C1 segment of cervical spinal cord (tissue), 14 donors: ENCODE results near the gene AP2A2.
"Not testable (repeated sequence)": the region's sequence is repeated elsewhere in the genome, so short reads cannot be mapped to it uniquely, and the experiment has no call there.

ENCODE experiments used
- DNase-seq, 14 donors: peaks; one replicate each; lab custom pipeline; 2025; lab: John Stamatoyannopoulos, UW

The AP2A2 gene

GRCh38 chr11:972523-973211, 47.0 kb downstream of the AP2A2 start:
- no peak for DNase-seq

- no peak for DNase-seq
Measured at GRCh38 chr11:973237-973636, 47.6 kb downstream of the AP2A2 start.

- DNase-seq: not testable (repeated sequence)
Measured at GRCh38 chr11:975376-975775, 49.7 kb downstream of the AP2A2 start.

- DNase-seq: peak in 1 of 14 donors; percentile 53
Measured at GRCh38 chr11:975827-976226, 50.2 kb downstream of the AP2A2 start.

- peak in 11 of 14 donors; percentile 42 to 76 (median 59) for DNase-seq
Measured at GRCh38 chr11:976431-977160, 50.9 kb downstream of the AP2A2 start.

GRCh38 chr11:977830-978720, 52.4 kb downstream of the AP2A2 start:
- no peak for DNase-seq

GRCh38 chr11:978781-979180, 53.1 kb downstream of the AP2A2 start:
- DNase-seq: no peak

- DNase-seq: peak in 1 of 14 donors; percentile 79
Measured at GRCh38 chr11:980438-981357, 55.0 kb downstream of the AP2A2 start.

GRCh38 chr11:981764-982163, 56.1 kb downstream of the AP2A2 start:
- DNase-seq: no peak

- DNase-seq: no peak
Measured at GRCh38 chr11:984546-984945, 58.9 kb downstream of the AP2A2 start.

GRCh38 chr11:985406-985805, 59.7 kb downstream of the AP2A2 start:
- DNase-seq: no peak

GRCh38 chr11:985848-986247, 60.2 kb downstream of the AP2A2 start:
- no peak for DNase-seq

GRCh38 chr11:986270-986951, 60.7 kb downstream of the AP2A2 start:
- peak in 1 of 14 donors; percentile 80 for DNase-seq

- no peak for DNase-seq
Measured at GRCh38 chr11:986952-987305, 61.3 kb downstream of the AP2A2 start.

- no peak for DNase-seq
Measured at GRCh38 chr11:987671-988070, 62.0 kb downstream of the AP2A2 start.

- DNase-seq: no peak
Measured at GRCh38 chr11:990101-990500, 64.4 kb downstream of the AP2A2 start.

- no peak for DNase-seq
Measured at GRCh38 chr11:991034-991433, 65.4 kb downstream of the AP2A2 start.

GRCh38 chr11:991711-992307, 66.1 kb downstream of the AP2A2 start:
- no peak for DNase-seq

GRCh38 chr11:992577-992976, 66.9 kb downstream of the AP2A2 start:
- no peak for DNase-seq

GRCh38 chr11:993632-994167, 68.0 kb downstream of the AP2A2 start:
- no peak for DNase-seq
